Caco-2 (cell line): ENCODE data around the gene C19orf47. TPM values are rescaled to one million over a fixed set of nuclear protein-coding genes. Genes with fewer than 3 reads are reported as not detected.

Source experiments
- BruUV-seq: library from RNA; stranded (reverse); fragments of 400-500 nt; replicated peaks from 2 replicates; lab custom pipeline; 2021; lab: Mats Ljungman, UMichigan
- CTCF ChIA-PET: fragments of 300-600 bp; sonication (Branson Sonifier 250); formaldehyde crosslinking; loops from one replicate; lab custom pipeline; 2022; ENCODE audit warnings: antibody characterized with exemption; lab: Charles Lee
- POLR2A ChIA-PET: fragments of 300-600 bp; sonication (Branson Sonifier 250); formaldehyde crosslinking; loops from one replicate; lab custom pipeline; 2022; ENCODE audit warnings: antibody characterized with exemption; lab: Charles Lee
- DNase-seq, 2 experiments: peaks; one replicate each; pipeline versions ENCODE4 v3.0.0 to v3.0.0-alpha.2; 2020 to 2022
- H3K27me3 ChIP-seq: replicated peaks from 2 replicates; pipeline ENCODE4 v1.6.0; 2011; ENCODE audit warnings: low read length; ENCODE audit not compliant: control insufficient read depth, insufficient read depth
- H3K36me3 ChIP-seq: 2 replicates; pipeline ENCODE4 v1.5.1; 2011; ENCODE audit warnings: low read length; ENCODE audit not compliant: control insufficient read depth, insufficient read depth
- H3K4me1 ChIP-seq: fragments of 250-450 bp; sonication (Bioruptor Pico); 2 replicates; pipeline ENCODE4 v1.5.1; 2020; ENCODE audit warnings: mild to moderate bottlenecking
- H3K4me3 ChIP-seq: 2 replicates; pipeline ENCODE4 v1.5.1; 2011; ENCODE audit warnings: low read depth, mild to moderate bottlenecking, control low read depth, low read length
- H3K9me3 ChIP-seq: fragments of 250-450 bp; sonication (Bioruptor Pico); 2 replicates; pipeline ENCODE4 v1.5.1; 2020; ENCODE audit warnings: mild to moderate bottlenecking, moderate library complexity
- H3K27ac Mint-ChIP-seq: one replicate; pipeline ENCODE4 v1.8.0; 2022; ENCODE audit warnings: mixed read lengths; ENCODE audit not compliant: unreplicated experiment
- H3K27me3 Mint-ChIP-seq: one replicate; pipeline ENCODE4 v1.8.0; 2022; ENCODE audit warnings: mixed read lengths; ENCODE audit not compliant: insufficient read depth, unreplicated experiment
- H3K36me3 Mint-ChIP-seq: one replicate; pipeline ENCODE4 v1.8.0; 2022; ENCODE audit warnings: mild to moderate bottlenecking, mixed read lengths; ENCODE audit not compliant: insufficient read depth, unreplicated experiment
- H3K4me1 Mint-ChIP-seq: one replicate; pipeline ENCODE4 v1.8.0; 2022; ENCODE audit warnings: low read depth, mixed read lengths; ENCODE audit not compliant: unreplicated experiment
- H3K4me3 Mint-ChIP-seq: one replicate; pipeline ENCODE4 v1.8.0; 2022; ENCODE audit warnings: mild to moderate bottlenecking, moderate library complexity, mixed read lengths; ENCODE audit not compliant: unreplicated experiment
- H3K9me3 Mint-ChIP-seq: one replicate; pipeline ENCODE4 v1.8.0; 2022; ENCODE audit warnings: mixed read lengths; ENCODE audit not compliant: unreplicated experiment
- CTCF ChIP-seq, 2 experiments: fragments of 200-600 bp in 1 of 2; IDR thresholded peaks; 1 replicate in 1 of 2; 2 replicates in 1 of 2; pipeline versions ENCODE4 v1.5.1 to v1.8.0; 2011 to 2022; ENCODE audit warnings: antibody characterized with exemption in 1 of 2, control low read depth in 1 of 2, inconsistent platforms in 1 of 2, low read depth in 1 of 2, low read length in 1 of 2, mild to moderate bottlenecking in 1 of 2, moderate library complexity in 1 of 2; ENCODE audit not compliant: insufficient read depth in 1 of 2, severe bottlenecking in 1 of 2, unreplicated experiment in 1 of 2
- intact Hi-C: fragments of 100-400 bp; cut with micrococcal nuclease; formaldehyde crosslinking; loops from one replicate; pipeline ENCODE4 v1.10.0; 2022; ENCODE audit not compliant: unreplicated experiment
- total RNA-seq: library from RNA; stranded (reverse); gene quantifications from 2 replicates; pipeline ENCODE4 v1.2.3, GENCODE V29; 2022

The C19orf47 gene
- total RNA-seq, 1 experiment from 2014 or later, result 28.3 TPM

- Histone ChIP-seq H3K27me3 (no peaks in the 10 kb centered on the region), H3K9me3 (no peaks in the 10 kb centered on the region), H3K36me3 (peaks cover 2% of the 10 kb centered on the region), H3K4me1 (no peaks in the 10 kb centered on the region), H3K4me3 (no peak overlapping the region)
- Mint-ChIP-seq H3K4me3 (no peak overlapping the region), H3K27ac (no peak overlapping the region), H3K4me1 (no peaks in the 10 kb centered on the region), H3K36me3 (peaks cover 81% of the 10 kb centered on the region), H3K27me3 (no peaks in the 10 kb centered on the region), H3K9me3 (no peaks in the 10 kb centered on the region)
- BruUV-seq, result no TSS peak
- ChIA-PET CTCF (no interaction called here), POLR2A (no interaction called here)
- intact Hi-C loops, result no loop called here
- no peak for TF ChIP-seq CTCF (IDR thresholded peaks at IDR 0.05; ENCODE audit: insufficient read depth in 1 of 2, low read depth in 1 of 2, low read length in 1 of 2, severe bottlenecking in 1 of 2, unreplicated experiment in 1 of 2)
- no peak for DNase-seq
Observed at GRCh38 chr19:40332669-40333068, 15.5 kb downstream of the C19orf47 start.

- CTCF ChIA-PET, result interaction anchor here (1.0 kb wide), 1 partner anchor 27 kb away, joined by 3 read pairs; no protein-coding TSS in a partner anchor
Observed at GRCh38 chr19:40331052-40331451, 17.1 kb downstream of the C19orf47 start.

GRCh38 chr19:40326201-40326600 lies 22.0 kb downstream of the C19orf47 start:
- POLR2A ChIA-PET, result interaction anchor here (0.7 kb wide), 1 partner anchor 127 kb away, joined by 7 read pairs; no protein-coding TSS in a partner anchor
- Histone ChIP-seq H3K36me3 (peaks cover 3% of the 10 kb centered on the region), H3K4me1 (no peaks in the 10 kb centered on the region), H3K9me3 (no peaks in the 10 kb centered on the region), H3K27me3 (no peaks in the 10 kb centered on the region), H3K4me3 (no peak overlapping the region)
- no peak for DNase-seq
- Mint-ChIP-seq H3K27ac (no peak overlapping the region), H3K27me3 (no peaks in the 10 kb centered on the region), H3K4me3 (no peak overlapping the region), H3K4me1 (no peaks in the 10 kb centered on the region), H3K36me3 (peaks cover 75% of the 10 kb centered on the region), H3K9me3 (no peaks in the 10 kb centered on the region)
- BruUV-seq, result no TSS peak
- no peak for TF ChIP-seq CTCF (IDR thresholded peaks at IDR 0.05; ENCODE audit: insufficient read depth in 1 of 2, low read depth in 1 of 2, low read length in 1 of 2, severe bottlenecking in 1 of 2, unreplicated experiment in 1 of 2)
- CTCF ChIA-PET, result interaction anchor here (1.3 kb wide), 1 partner anchor 21 kb away, joined by 8 read pairs; no protein-coding TSS in a partner anchor
- intact Hi-C loops, result no loop called here

More at GRCh38 chr19:40331052-40331451, 17.1 kb downstream of the C19orf47 start:
- Histone ChIP-seq H3K36me3 (peaks cover 2% of the 10 kb centered on the region), H3K9me3 (no peaks in the 10 kb centered on the region), H3K4me3 (no peak overlapping the region), H3K27me3 (no peaks in the 10 kb centered on the region), H3K4me1 (no peaks in the 10 kb centered on the region)
- no peaks in the 10 kb centered on the region for H3K9me3 Mint-ChIP-seq
- BruUV-seq, result no TSS peak
- H3K27me3 Mint-ChIP-seq, result no peaks in the 10 kb centered on the region
- H3K4me3 Mint-ChIP-seq, result no peak overlapping the region
- H3K36me3 Mint-ChIP-seq, result peaks cover 89% of the 10 kb centered on the region
- POLR2A ChIA-PET, result no interaction called here
- peak in 1 of 2 experiments; percentile 57 for DNase-seq
- TF ChIP-seq CTCF (IDR thresholded peaks at IDR 0.05; ENCODE audit: insufficient read depth in 1 of 2, low read depth in 1 of 2, low read length in 1 of 2, severe bottlenecking in 1 of 2, unreplicated experiment in 1 of 2), result no peak
- intact Hi-C loops, result no loop called here
- H3K27ac Mint-ChIP-seq, result no peak overlapping the region
- H3K4me1 Mint-ChIP-seq, result no peaks in the 10 kb centered on the region
